Measurements from ENCODE around the gene PLEKHM2. TPM values are rescaled to one million over a fixed set of nuclear protein-coding genes. Genes with fewer than 3 reads are reported as not detected.

PLEKHM2 gene
- total RNA-seq, 1 donor from 2014 or later, result 80.4 TPM

DNA sequence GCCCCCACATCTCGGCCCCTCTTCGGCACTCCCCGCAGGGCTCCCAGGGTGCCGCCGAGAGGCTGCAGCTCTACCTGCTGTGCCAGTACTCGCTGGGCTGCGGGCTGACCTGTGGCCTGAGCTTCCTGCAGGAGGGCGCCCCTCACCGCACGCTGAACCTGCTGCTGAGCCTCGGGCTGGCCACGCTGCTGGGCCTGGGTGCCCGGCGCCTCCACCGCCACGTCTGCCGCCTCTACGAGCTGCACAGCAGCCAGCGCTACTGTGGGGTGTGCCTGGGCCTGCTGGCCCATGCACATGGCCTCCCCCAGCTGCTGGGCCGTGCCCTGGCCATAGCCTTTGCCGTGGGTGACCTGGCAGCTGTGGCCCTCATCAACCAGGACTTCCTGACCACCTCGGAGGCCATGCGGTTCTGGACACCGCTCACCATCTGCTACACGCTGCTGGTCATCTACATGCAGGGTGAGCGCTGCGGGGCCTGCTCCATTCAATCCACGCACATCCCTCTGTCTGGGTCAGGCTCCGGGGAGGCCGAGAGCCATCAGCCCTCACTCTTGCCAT, 60.1 kb downstream of the PLEKHM2 start:
- Histone ChIP-seq H3K4me1 (peaks cover 6% of the 10 kb centered on the region), H3K27me3 (ENCODE audit: low read depth) (no peaks in the 10 kb centered on the region), H3K4me3 (no peak overlapping the region), H3K27ac (no peak overlapping the region), H3K9me3 (no peaks in the 10 kb centered on the region), H3K36me3 (no peaks in the 10 kb centered on the region)
- no peak for ATAC-seq
- TF ChIP-seq, protein P1, sequence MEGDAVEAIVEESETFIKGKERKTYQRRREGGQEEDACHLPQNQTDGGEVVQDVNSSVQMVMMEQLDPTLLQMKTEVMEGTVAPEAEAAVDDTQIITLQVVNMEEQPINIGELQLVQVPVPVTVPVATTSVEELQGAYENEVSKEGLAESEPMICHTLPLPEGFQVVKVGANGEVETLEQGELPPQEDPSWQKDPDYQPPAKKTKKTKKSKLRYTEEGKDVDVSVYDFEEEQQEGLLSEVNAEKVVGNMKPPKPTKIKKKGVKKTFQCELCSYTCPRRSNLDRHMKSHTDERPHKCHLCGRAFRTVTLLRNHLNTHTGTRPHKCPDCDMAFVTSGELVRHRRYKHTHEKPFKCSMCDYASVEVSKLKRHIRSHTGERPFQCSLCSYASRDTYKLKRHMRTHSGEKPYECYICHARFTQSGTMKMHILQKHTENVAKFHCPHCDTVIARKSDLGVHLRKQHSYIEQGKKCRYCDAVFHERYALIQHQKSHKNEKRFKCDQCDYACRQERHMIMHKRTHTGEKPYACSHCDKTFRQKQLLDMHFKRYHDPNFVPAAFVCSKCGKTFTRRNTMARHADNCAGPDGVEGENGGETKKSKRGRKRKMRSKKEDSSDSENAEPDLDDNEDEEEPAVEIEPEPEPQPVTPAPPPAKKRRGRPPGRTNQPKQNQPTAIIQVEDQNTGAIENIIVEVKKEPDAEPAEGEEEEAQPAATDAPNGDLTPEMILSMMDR (IDR thresholded peaks at IDR 0.05), result no peak
- intact Hi-C loops (cut with DNase I), result no loop called here
- peak; percentile 47 for DNase-seq

DNA sequence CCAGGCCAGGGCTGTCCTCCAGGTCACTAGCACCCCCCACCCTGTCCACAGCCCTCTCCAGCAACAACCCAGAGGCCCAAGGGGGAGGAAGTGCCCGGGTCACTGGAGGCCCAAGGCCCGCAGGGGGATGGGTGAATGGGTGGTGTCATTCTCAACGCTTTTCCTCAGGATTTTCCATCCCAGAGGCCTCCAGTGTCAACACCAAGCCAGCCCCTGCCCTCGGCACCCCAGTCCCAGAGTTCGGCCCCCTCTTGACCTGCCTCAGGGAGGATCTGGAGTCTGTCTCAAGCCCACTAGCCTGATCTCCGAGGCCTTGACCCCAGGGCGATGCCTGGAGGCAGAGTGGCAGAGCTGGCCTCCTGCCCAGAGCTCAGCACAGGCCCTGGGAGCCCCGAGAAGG, 63.3 kb downstream of the PLEKHM2 start:
- Histone ChIP-seq H3K4me3 (no peak overlapping the region), H3K27me3 (ENCODE audit: low read depth) (no peaks in the 10 kb centered on the region), H3K4me1 (peaks cover 18% of the 10 kb centered on the region), H3K9me3 (no peaks in the 10 kb centered on the region), H3K27ac (no peak overlapping the region), H3K36me3 (no peaks in the 10 kb centered on the region)
- DNase-seq, result no peak
- ATAC-seq, result no peak
- TF ChIP-seq, protein P1 (IDR thresholded peaks at IDR 0.05), result no peak
- intact Hi-C loops (cut with DNase I), result no loop called here

DNA sequence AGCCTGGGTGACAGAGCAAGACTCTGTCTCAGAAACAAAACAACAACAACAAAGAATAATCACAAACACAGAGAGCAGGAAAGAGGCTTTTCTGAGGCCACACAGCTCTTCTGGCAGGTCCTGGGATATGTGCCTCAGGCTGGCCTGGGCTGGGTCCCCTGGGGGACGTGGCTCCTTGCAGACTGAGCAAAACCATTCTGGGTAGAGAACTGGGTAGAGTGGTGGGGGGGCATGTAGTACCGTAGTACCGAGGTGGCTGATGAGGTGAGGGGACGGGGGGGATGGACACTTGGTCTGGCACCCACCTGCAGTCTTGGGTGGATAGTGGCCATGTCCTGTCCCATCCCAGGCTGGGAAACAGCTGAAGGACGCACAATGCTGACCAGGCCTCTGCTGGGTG, 64.1 kb downstream of the PLEKHM2 start:
- TF ChIP-seq, protein P1 (IDR thresholded peaks at IDR 0.05), result no peak
- DNase-seq (no peak), ATAC-seq (no peak)
- peaks cover 18% of the 10 kb centered on the region for H3K4me1 ChIP-seq
- no peaks in the 10 kb centered on the region for H3K9me3 ChIP-seq
- H3K27me3 ChIP-seq (ENCODE audit: low read depth), result no peaks in the 10 kb centered on the region
- intact Hi-C loops (cut with DNase I), result no loop called here
- no peak overlapping the region for H3K27ac ChIP-seq
- no peaks in the 10 kb centered on the region for H3K36me3 ChIP-seq
- H3K4me3 ChIP-seq, result no peak overlapping the region

DNA sequence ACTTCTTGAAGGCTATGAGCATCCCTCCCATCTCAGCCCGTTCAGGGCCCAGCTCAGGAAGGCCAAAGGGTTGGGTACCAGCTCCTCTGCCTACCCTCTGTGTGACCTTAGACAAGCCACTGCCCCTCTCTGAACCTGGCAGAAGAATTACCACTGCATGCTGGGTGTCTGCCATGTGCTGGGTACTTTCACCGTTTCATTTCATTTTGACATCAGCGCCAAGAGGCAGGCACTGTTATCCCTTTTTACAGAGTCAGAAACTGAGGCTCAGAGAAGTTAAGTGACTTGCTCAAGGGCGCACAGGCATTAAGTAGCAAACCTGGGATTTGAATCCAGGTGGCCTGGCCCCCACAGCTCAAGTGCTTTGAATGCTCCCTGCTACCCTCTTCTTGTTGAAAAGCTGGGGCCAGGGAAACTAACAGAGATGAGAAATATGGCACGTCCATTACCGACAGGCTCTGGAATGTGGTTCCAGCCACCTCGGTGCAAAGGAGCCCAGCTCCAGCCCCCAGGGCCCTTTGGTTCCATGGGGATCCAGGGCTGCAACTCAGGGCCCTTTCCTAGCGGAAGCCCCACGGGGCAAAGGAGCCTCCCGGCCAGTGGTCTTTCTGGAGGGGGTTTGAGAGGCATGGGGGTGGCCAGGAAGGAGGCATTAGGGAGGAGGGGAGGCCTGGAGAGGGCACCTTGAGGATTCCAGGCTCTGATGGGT, 64.7 kb downstream of the PLEKHM2 start:
- Histone ChIP-seq H3K4me1 (peaks cover 18% of the 10 kb centered on the region), H3K27me3 (ENCODE audit: low read depth) (no peaks in the 10 kb centered on the region), H3K27ac (peak overlapping the region; percentile 47), H3K9me3 (no peaks in the 10 kb centered on the region), H3K36me3 (no peaks in the 10 kb centered on the region), H3K4me3 (no peak overlapping the region)
- TF ChIP-seq, protein P1 (IDR thresholded peaks at IDR 0.05), result no peak
- no peak for ATAC-seq
- no peak for DNase-seq
- intact Hi-C loops (cut with DNase I), result no loop called here

DNA sequence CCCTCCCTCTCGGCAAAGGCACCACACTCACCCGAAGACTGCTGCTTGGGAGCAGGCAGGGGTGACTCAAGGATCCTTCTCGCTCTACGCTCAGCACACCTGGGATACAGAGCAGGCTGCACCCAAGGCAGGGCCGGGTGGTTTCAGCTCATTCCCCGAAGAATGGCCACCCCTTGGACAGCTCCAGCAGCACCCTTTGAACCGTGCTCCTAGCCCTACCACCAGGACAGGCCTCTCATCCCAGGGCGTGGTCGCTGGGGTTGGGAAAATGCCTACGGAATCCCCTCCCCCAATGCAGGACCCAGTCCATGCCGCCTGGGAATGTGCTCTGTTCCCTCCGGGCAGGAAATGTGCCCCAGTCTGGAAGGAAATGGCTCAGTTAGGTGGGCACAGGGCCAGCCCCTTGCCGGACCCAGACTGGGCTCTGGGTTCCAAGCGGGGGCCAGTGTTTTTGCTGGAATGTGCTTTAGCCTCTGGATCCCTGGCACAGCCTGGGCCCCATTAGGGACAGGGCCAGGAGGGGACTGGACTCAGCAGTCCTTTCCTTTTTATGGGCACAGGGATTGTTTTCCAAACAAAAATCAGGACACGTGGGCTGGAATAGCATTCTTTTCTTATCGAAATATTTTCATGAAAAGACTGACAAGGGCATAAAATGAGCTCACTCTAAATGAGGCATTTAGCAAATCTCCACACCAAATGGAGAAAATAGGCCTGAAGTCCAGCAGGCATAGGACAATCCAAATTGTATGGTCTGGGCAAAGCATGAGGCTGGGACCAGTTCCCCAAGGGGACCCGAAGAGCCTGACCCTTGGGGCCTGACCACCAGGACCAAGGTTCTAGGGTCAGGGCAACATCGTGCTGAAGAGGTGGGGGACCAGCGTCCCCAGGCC, 65.5 kb downstream of the PLEKHM2 start:
- ATAC-seq (peak; percentile 49 to 59), DNase-seq (peak; percentile 65)
- intact Hi-C loops (cut with DNase I), result no loop called here
- TF ChIP-seq, protein P1 (IDR thresholded peaks at IDR 0.05), result no peak
- Histone ChIP-seq H3K4me3 (no peak overlapping the region), H3K27ac (peak overlapping the region; percentile 47), H3K9me3 (no peaks in the 10 kb centered on the region), H3K4me1 (peaks cover 18% of the 10 kb centered on the region), H3K27me3 (ENCODE audit: low read depth) (no peaks in the 10 kb centered on the region), H3K36me3 (no peaks in the 10 kb centered on the region)
